ENCODE data around the gene MATR3. TPM values are rescaled to one million over a fixed set of nuclear protein-coding genes. Genes with fewer than 3 reads are reported as not detected.

Gene MATR3
- total RNA-seq, 1 experiment from 2014 or later: 267 TPM

- Histone ChIP-seq H2AK5ac (ENCODE audit: insufficient read length, low read length) (no peak overlapping the region), H4K20me1 (ENCODE audit: control insufficient read depth, insufficient read depth, insufficient read length) (no peaks in the 10 kb centered on the region)
Observed at GRCh38 chr5:139298242-139298641, 4.7 kb downstream of the MATR3 start.

More at GRCh38 chr5:139298242-139298641, 4.7 kb downstream of the MATR3 start:
- H3K27me3 Mint-ChIP-seq (ENCODE audit: low read depth): no peaks in the 10 kb centered on the region
- no peak overlapping the region for H2BK5ac ChIP-seq (ENCODE audit: insufficient read length, low read length)
- H3K9ac ChIP-seq (ENCODE audit: extremely low read depth, insufficient read length, low read length): no peak overlapping the region
- no peak overlapping the region for H2BK20ac ChIP-seq (ENCODE audit: low read depth, low read length, poor library complexity, severe bottlenecking)
- no peak overlapping the region for H4K5ac ChIP-seq (ENCODE audit: insufficient read length, low read depth, low read length)
- no peaks in the 10 kb centered on the region; the same call in 1 of the 2 replicates for H3K4me1 ChIP-seq (ENCODE audit: insufficient read depth, low read length)
- H3K9me3 Mint-ChIP-seq: peaks cover 3% of the 10 kb centered on the region in 2 experiments; a peak in 1 of 5 replicates
- H3K4me1 Mint-ChIP-seq: peaks cover 55 to 69% of the 10 kb centered on the region in 2 experiments
- no CpG with 5 or more reads among the region's 11 CpGs for WGBS (ENCODE audit: extremely low coverage, insufficient read length, low lambda C conversion rate)
- H3T11ph ChIP-seq (ENCODE audit: low read length): no peak overlapping the region
- no peak overlapping the region for H3K56ac ChIP-seq (ENCODE audit: insufficient read length, low read depth, low read length)
- no peak overlapping the region for H3K23ac ChIP-seq (ENCODE audit: insufficient read length, low read depth, low read length)
- no peaks in the 10 kb centered on the region for H3K79me1 ChIP-seq (ENCODE audit: insufficient read depth, low read depth, low read length, poor library complexity, severe bottlenecking)
- H2BK12ac ChIP-seq (ENCODE audit: insufficient read length, low read depth, low read length): no peak overlapping the region
- DNase-seq: no peak
- H3K4me3 Mint-ChIP-seq: peak overlapping the region; percentile 4 to 14; a peak in 3 of 5 replicates
- no peaks in the 10 kb centered on the region for H3K9me3 ChIP-seq (ENCODE audit: control insufficient read depth, low read depth, low read length)
- H3K27ac Mint-ChIP-seq: peak overlapping the region in 1 of 3 experiments; percentile 28; a peak in 4 of 7 replicates
- no peak overlapping the region for H3K4ac ChIP-seq (ENCODE audit: low read depth, low read length)
- no peak overlapping the region for H2BK120ac ChIP-seq (ENCODE audit: low read depth, low read length, poor library complexity, severe bottlenecking)
- H4K8ac ChIP-seq (replicated peaks; ENCODE audit: insufficient read length, low read depth, low read length): no peak overlapping the region
- no peaks in the 10 kb centered on the region for H3K27me3 ChIP-seq (ENCODE audit: insufficient read depth, low read length)
- TF ChIP-seq, protein P1, sequence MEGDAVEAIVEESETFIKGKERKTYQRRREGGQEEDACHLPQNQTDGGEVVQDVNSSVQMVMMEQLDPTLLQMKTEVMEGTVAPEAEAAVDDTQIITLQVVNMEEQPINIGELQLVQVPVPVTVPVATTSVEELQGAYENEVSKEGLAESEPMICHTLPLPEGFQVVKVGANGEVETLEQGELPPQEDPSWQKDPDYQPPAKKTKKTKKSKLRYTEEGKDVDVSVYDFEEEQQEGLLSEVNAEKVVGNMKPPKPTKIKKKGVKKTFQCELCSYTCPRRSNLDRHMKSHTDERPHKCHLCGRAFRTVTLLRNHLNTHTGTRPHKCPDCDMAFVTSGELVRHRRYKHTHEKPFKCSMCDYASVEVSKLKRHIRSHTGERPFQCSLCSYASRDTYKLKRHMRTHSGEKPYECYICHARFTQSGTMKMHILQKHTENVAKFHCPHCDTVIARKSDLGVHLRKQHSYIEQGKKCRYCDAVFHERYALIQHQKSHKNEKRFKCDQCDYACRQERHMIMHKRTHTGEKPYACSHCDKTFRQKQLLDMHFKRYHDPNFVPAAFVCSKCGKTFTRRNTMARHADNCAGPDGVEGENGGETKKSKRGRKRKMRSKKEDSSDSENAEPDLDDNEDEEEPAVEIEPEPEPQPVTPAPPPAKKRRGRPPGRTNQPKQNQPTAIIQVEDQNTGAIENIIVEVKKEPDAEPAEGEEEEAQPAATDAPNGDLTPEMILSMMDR (conservative IDR thresholded peaks at IDR 0.05): no peak
- no peak overlapping the region for H2BK15ac ChIP-seq (ENCODE audit: low read depth, low read length)
- no peak overlapping the region for H3K4me2 ChIP-seq (ENCODE audit: insufficient read depth, insufficient read length, low read length)
- no peak overlapping the region for H3K14ac ChIP-seq (ENCODE audit: insufficient read depth, low read length)
- peaks cover 86% of the 10 kb centered on the region for H3K79me2 ChIP-seq (ENCODE audit: insufficient read depth, low read length)
- H3K27ac ChIP-seq (ENCODE audit: insufficient read length, low read depth, low read length): no peak overlapping the region
- H2AFZ ChIP-seq (ENCODE audit: low read length): no peak overlapping the region
- H4K91ac ChIP-seq (ENCODE audit: insufficient read length, low read depth, low read length): no peak overlapping the region
- H3K36me3 Mint-ChIP-seq (ENCODE audit: insufficient read depth in 1 of 3, low read depth in 3 of 3): peaks cover 21 to 35% (median 34%) of the 10 kb centered on the region in 3 experiments
- no peak overlapping the region for H3K18ac ChIP-seq (ENCODE audit: insufficient read length, low read depth, low read length)
- H3K23me2 ChIP-seq (ENCODE audit: insufficient read length, low read depth, low read length, poor library complexity, severe bottlenecking): no peaks in the 10 kb centered on the region

Measured in H9 (cell line).